Renal cortical epithelial cell (primary cell): Measurements from ENCODE around the gene PACRG. TPM values are rescaled to one million over a fixed set of nuclear protein-coding genes. Genes with fewer than 3 reads are reported as not detected.
"Not testable (repeated sequence)": the region's sequence is repeated elsewhere in the genome, so short reads cannot be mapped to it uniquely, and the experiment has no call there.

ENCODE experiments used
- DNase-seq: peaks from one replicate; pipeline ENCODE4 v3.0.0-alpha.2; 2011; ENCODE audit warnings: low read depth
- total RNA-seq: library from RNA; depleted of rRNA; stranded (reverse); fragments of >200 nt; gene quantifications from 2 replicates; pipeline ENCODE4 v1.2.3, GENCODE V29; 2014

Gene PACRG
- total RNA-seq: 2.5 TPM in 1 of 2 replicates, not detected in the other

GRCh38 chr6:162727322-162728182 lies at the start of gene PACRG, which contains the start of gene PRKN:
PACRG (plus strand) TSS chr6:162727974.
PRKN (minus strand) TSS chr6:162727766.
- DNase-seq: peak; percentile 96

- not testable (repeated sequence) for DNase-seq
Observed at GRCh38 chr6:162678896-162679295, 48.9 kb upstream of the PACRG start.

- no peak for DNase-seq
Observed at GRCh38 chr6:162679681-162680080, 48.1 kb upstream of the PACRG start.

- no peak for DNase-seq
Observed at GRCh38 chr6:162680367-162680766, 47.4 kb upstream of the PACRG start.

GRCh38 chr6:162680871-162681270 lies 46.9 kb upstream of the PACRG start:
- no peak for DNase-seq

GRCh38 chr6:162681447-162681846 lies 46.3 kb upstream of the PACRG start:
- no peak for DNase-seq

- DNase-seq: peak; percentile 8
Observed at GRCh38 chr6:162683135-162683534, 44.6 kb upstream of the PACRG start.

- DNase-seq: no peak
Observed at GRCh38 chr6:162684052-162684451, 43.7 kb upstream of the PACRG start.

- no peak for DNase-seq
Observed at GRCh38 chr6:162684961-162685360, 42.8 kb upstream of the PACRG start.

- DNase-seq: no peak
Observed at GRCh38 chr6:162685586-162685985, 42.2 kb upstream of the PACRG start.

- no peak for DNase-seq
Observed at GRCh38 chr6:162688751-162689345, 38.9 kb upstream of the PACRG start.

- DNase-seq: no peak
Observed at GRCh38 chr6:162690158-162690557, 37.6 kb upstream of the PACRG start.

GRCh38 chr6:162697872-162698403 lies 29.8 kb upstream of the PACRG start:
- DNase-seq: no peak

GRCh38 chr6:162698440-162698839 lies 29.3 kb upstream of the PACRG start:
- DNase-seq: no peak

- no peak for DNase-seq
Observed at GRCh38 chr6:162699961-162700360, 27.8 kb upstream of the PACRG start.

GRCh38 chr6:162700966-162701365 lies 26.8 kb upstream of the PACRG start:
- no peak for DNase-seq

- DNase-seq: no peak
Observed at GRCh38 chr6:162701551-162701950, 26.2 kb upstream of the PACRG start.

- no peak for DNase-seq
Observed at GRCh38 chr6:162702446-162702845, 25.3 kb upstream of the PACRG start.

GRCh38 chr6:162704001-162704400 lies 23.8 kb upstream of the PACRG start:
- no peak for DNase-seq

- no peak for DNase-seq
Observed at GRCh38 chr6:162705736-162706135, 22.0 kb upstream of the PACRG start.

GRCh38 chr6:162706232-162706631 lies 21.5 kb upstream of the PACRG start:
- DNase-seq: no peak

GRCh38 chr6:162708971-162709370 lies 18.8 kb upstream of the PACRG start:
- DNase-seq: no peak

- DNase-seq: no peak
Observed at GRCh38 chr6:162709431-162709830, 18.3 kb upstream of the PACRG start.
